HCT116 (cell line): ENCODE measurements around the gene DIP2A. TPM values are rescaled to one million over a fixed set of nuclear protein-coding genes. Genes with fewer than 3 reads are reported as not detected.

Source experiments
- ATAC-seq: fragments of 200-7000 bp; cut with Tn5 transposase; 2 replicates; pipeline ENCODE4 v1.9.1; 2020; ENCODE audit warnings: mild to moderate bottlenecking, moderate library complexity
- BruUV-seq: library from RNA; stranded (reverse); fragments of 400-500 nt; replicated peaks from 2 replicates; lab custom pipeline; 2021; lab: Mats Ljungman, UMichigan
- CTCF ChIA-PET: fragments of 300-600 bp; sonication (Branson Sonifier 250); formaldehyde crosslinking; loops from one replicate; lab custom pipeline; 2021; ENCODE audit warnings: antibody characterized with exemption; lab: Charles Lee
- POLR2A ChIA-PET: fragments of 300-600, 350-600 bp; sonication (Branson Sonifier 250); formaldehyde crosslinking; loops from one replicate; lab custom pipeline; 2021; ENCODE audit warnings: antibody characterized with exemption; lab: Charles Lee
- RAD21 ChIA-PET, 2 experiments: fragments of 300-600 bp; sonication (Branson Sonifier 250); formaldehyde crosslinking; loops; one replicate each; lab custom pipeline; 2023; ENCODE audit warnings: low total read pairs in 2 of 2; ENCODE audit not compliant: uncharacterized antibody in 2 of 2, unreplicated experiment in 2 of 2, low non-redundant PET in 1 of 2; lab: Charles Lee
- DNase-seq: peaks from one replicate; pipeline ENCODE4 v3.0.0-alpha.2; 2010; ENCODE audit warnings: low read depth, low spot score
- H2AFZ ChIP-seq: fragments of 200-600 bp; shearing (Covaris generic), sonication (generic); 2 replicates; pipeline ENCODE4 v1.6.1; 2017; ENCODE audit warnings: low read depth, mixed run types, mixed read lengths, antibody characterized with exemption, low read length; ENCODE audit not compliant: poor library complexity, severe bottlenecking
- H3K27ac ChIP-seq: 2 replicates; pipeline ENCODE4 v1.5.1; 2012; ENCODE audit warnings: low read depth, low read length
- H3K27me3 ChIP-seq: fragments of 200-600 bp; sonication (generic); 2 replicates; pipeline ENCODE4 v1.6.1; 2016; ENCODE audit warnings: mixed run types, low read length, mixed read lengths; ENCODE audit not compliant: insufficient read depth
- H3K36me3 ChIP-seq, 2 experiments: fragments of 200-500 bp in 1 of 2; fragments of 200-600 bp in 1 of 2; sonication (Bioruptor generic) in 1 of 2; sonication (generic) in 1 of 2; 2 replicates each; pipeline versions ENCODE4 v1.5.1 to v1.6.1; 2014 to 2016; ENCODE audit warnings: low read length in 2 of 2, inconsistent platforms in 1 of 2, mixed read lengths in 1 of 2, mixed run types in 1 of 2; ENCODE audit not compliant: insufficient read depth in 2 of 2, control insufficient read depth in 1 of 2
- H3K4me1 ChIP-seq, 2 experiments: fragments of 200-600 bp in 1 of 2; sonication (generic) in 1 of 2; 2 replicates each; pipeline versions ENCODE4 v1.5.1 to v1.6.1; 2012 to 2017; ENCODE audit warnings: low read length in 2 of 2, inconsistent platforms in 1 of 2, mild to moderate bottlenecking in 1 of 2, mixed read lengths in 1 of 2, mixed run types in 1 of 2, moderate library complexity in 1 of 2; ENCODE audit not compliant: insufficient read depth in 2 of 2, control insufficient read depth in 1 of 2
- H3K4me2 ChIP-seq: fragments of 200-600 bp; sonication (generic); 2 replicates; pipeline ENCODE4 v1.6.1; 2017; ENCODE audit warnings: mixed run types, low read length, mixed read lengths
- H3K4me3 ChIP-seq, 2 experiments: fragments of 200-600 bp in 1 of 2; sonication (generic) in 1 of 2; replicated peaks in 1 of 2; 2 replicates each; pipeline ENCODE4 v1.5.1; 2011 to 2016; ENCODE audit warnings: low read length in 2 of 2, control low read depth in 1 of 2, low read depth in 1 of 2, mild to moderate bottlenecking in 1 of 2, mixed read lengths in 1 of 2, mixed run types in 1 of 2
- H3K79me2 ChIP-seq: fragments of 200-600 bp; sonication (generic); 2 replicates; pipeline ENCODE4 v1.6.1; 2017; ENCODE audit warnings: mild to moderate bottlenecking, mixed run types, low read length, moderate library complexity, mixed read lengths; ENCODE audit not compliant: insufficient read depth
- H3K9ac ChIP-seq: fragments of 200-600 bp; sonication (generic); 2 replicates; pipeline ENCODE4 v1.6.1; 2016; ENCODE audit warnings: low read length, mixed read lengths
- H3K9me2 ChIP-seq: fragments of 200-600 bp; sonication (generic), shearing (Covaris generic); 2 replicates; pipeline ENCODE4 v1.6.1; 2017; ENCODE audit warnings: mixed run types, mild to moderate bottlenecking, moderate library complexity; ENCODE audit not compliant: insufficient read depth
- H3K9me3 ChIP-seq, 2 experiments: fragments of 200-500 bp in 1 of 2; fragments of 200-600 bp in 1 of 2; sonication (Bioruptor generic) in 1 of 2; sonication (generic) in 1 of 2; 2 replicates each; pipeline ENCODE4 v1.6.1; 2014 to 2017; ENCODE audit warnings: low read length in 2 of 2, mixed read lengths in 2 of 2, inconsistent platforms in 1 of 2, low read depth in 1 of 2, mild to moderate bottlenecking in 1 of 2, mixed run types in 1 of 2, moderate library complexity in 1 of 2; ENCODE audit not compliant: control insufficient read depth in 1 of 2, insufficient read depth in 1 of 2
- H4K20me1 ChIP-seq: fragments of 200-600 bp; sonication (generic), shearing (Covaris generic); 2 replicates; pipeline ENCODE4 v1.6.1; 2017; ENCODE audit warnings: mixed run types, mild to moderate bottlenecking, moderate library complexity; ENCODE audit not compliant: insufficient read depth
- ATF3 ChIP-seq: IDR thresholded peaks from 2 replicates; pipeline ENCODE4 v1.6.1; 2012
- EZH2 ChIP-seq: fragments of 200-600 bp; sonication (generic); IDR thresholded peaks from 2 replicates; pipeline ENCODE4 v1.6.1; 2017; ENCODE audit warnings: antibody characterized with exemption, mixed run types
- EZH2phosphoT487 ChIP-seq: fragments of 200-600 bp; IDR thresholded peaks from 2 replicates; pipeline ENCODE4 v1.6.1; 2018; ENCODE audit warnings: antibody characterized with exemption, borderline replicate concordance
- FOSL1 ChIP-seq: IDR thresholded peaks from 2 replicates; pipeline ENCODE4 v1.6.1; 2012; ENCODE audit warnings: low read depth
- JUND ChIP-seq: IDR thresholded peaks from 2 replicates; pipeline ENCODE4 v1.6.1; 2012
- POLR2AphosphoS5 ChIP-seq: IDR thresholded peaks from 2 replicates; pipeline ENCODE4 v1.6.1; 2011; ENCODE audit warnings: mild to moderate bottlenecking, low read depth, low read length, moderate library complexity
- REST ChIP-seq: IDR thresholded peaks from 2 replicates; pipeline ENCODE4 v1.6.1; 2012; ENCODE audit warnings: low read depth
- SIN3A ChIP-seq: IDR thresholded peaks from 2 replicates; pipeline ENCODE4 v1.6.1; 2012; ENCODE audit warnings: low read depth
- ZNF274 ChIP-seq: fragments of 200-500 bp; sonication (Bioruptor generic); IDR thresholded peaks from 2 replicates; pipeline ENCODE4 v1.6.1; 2014; ENCODE audit warnings: mild to moderate bottlenecking, low read depth, low read length, inconsistent platforms
- intact Hi-C: fragments of 100-400 bp; cut with micrococcal nuclease; formaldehyde crosslinking; loops from 2 replicates; pipeline ENCODE4 v1.10.0; 2022
- total RNA-seq: library from RNA; stranded (reverse); gene quantifications from one replicate; pipeline ENCODE4 v1.2.1, GENCODE V29; 2021; ENCODE audit not compliant: unreplicated experiment
- TF ChIP-seq, protein P1 (sequence below), 3 experiments: fragments of 200-600 bp in 1 of 3; sonication (generic) in 1 of 3; IDR thresholded peaks in 2 of 3; conservative IDR thresholded peaks in 1 of 3; 2 replicates each; pipeline ENCODE4 v1.5.1; 2012 to 2017; ENCODE audit warnings: low read depth in 2 of 3, low read length in 2 of 3, antibody characterized with exemption in 1 of 3, borderline replicate concordance in 1 of 3, control low read depth in 1 of 3, mild to moderate bottlenecking in 1 of 3, mixed read lengths in 1 of 3, mixed run types in 1 of 3, moderate library complexity in 1 of 3; ENCODE audit not compliant: insufficient read depth in 1 of 3
- TF ChIP-seq, protein P2 (sequence below): IDR thresholded peaks from 2 replicates; pipeline ENCODE4 v1.6.1; 2012

The DIP2A gene
- total RNA-seq, 1 experiment from 2014 or later, result 39.9 TPM

DNA sequence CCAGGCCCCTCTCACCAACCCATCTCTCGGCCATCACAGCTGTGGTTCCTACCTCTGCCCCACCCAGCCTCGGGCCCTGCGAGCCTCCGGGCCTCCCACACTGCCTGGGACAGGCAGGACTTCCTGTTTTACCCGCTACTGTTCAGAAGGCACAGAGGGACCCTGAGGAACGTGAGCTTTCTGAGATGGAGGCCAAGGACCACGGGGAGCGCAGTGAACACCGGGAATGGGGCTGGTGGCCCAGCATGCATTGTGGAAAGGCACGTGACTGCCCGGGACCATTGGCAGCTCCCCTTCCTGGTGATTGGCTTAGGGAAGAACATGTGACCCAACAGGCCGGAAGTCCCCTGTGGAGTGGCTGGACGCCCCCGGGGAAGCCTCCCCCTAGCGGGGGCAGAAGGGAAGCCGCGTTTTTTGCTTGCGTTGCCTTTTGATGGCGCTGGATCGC, 139.2 kb downstream of the DIP2A start:
- BruUV-seq, result no TSS peak
- Histone ChIP-seq H3K9ac (no peak overlapping the region), H3K4me1 (no peaks in the 10 kb centered on the region), H4K20me1 (no peaks in the 10 kb centered on the region), H2AFZ (no peak overlapping the region), H3K27ac (no peak overlapping the region), H3K27me3 (no peaks in the 10 kb centered on the region), H3K4me2 (no peak overlapping the region), H3K36me3 (no peaks in the 10 kb centered on the region), H3K79me2 (no peaks in the 10 kb centered on the region), H3K9me3 (peaks cover 8 to 14% of the 10 kb centered on the region in 2 experiments; a peak in 2 of 4 replicates), H3K4me3 (no peak overlapping the region), H3K9me2 (no peaks in the 10 kb centered on the region)
- RAD21 ChIA-PET, result no interaction called here
- POLR2A ChIA-PET, result no interaction called here
- intact Hi-C loops, result no loop called here
- DNase-seq, result no peak
- TF ChIP-seq SIN3A (no peak), REST (no peak)
- CTCF ChIA-PET, result no interaction called here
- no peak for ATAC-seq

GRCh38 chr21:46598581-46599572, 140.2 kb downstream of the DIP2A start:
- RAD21 ChIA-PET, result no interaction called here
- no peaks in the 10 kb centered on the region for H3K4me1 ChIP-seq
- no TSS peak for BruUV-seq

More at GRCh38 chr21:46598581-46599572, 140.2 kb downstream of the DIP2A start:
- TF ChIP-seq ATF3 (no peak), POLR2AphosphoS5 (no peak), FOSL1 (no peak), EZH2phosphoT487 (no peak), ZNF274 (no peak), EZH2 (no peak), SIN3A (no peak), JUND (no peak)
- TF ChIP-seq, protein P1, sequence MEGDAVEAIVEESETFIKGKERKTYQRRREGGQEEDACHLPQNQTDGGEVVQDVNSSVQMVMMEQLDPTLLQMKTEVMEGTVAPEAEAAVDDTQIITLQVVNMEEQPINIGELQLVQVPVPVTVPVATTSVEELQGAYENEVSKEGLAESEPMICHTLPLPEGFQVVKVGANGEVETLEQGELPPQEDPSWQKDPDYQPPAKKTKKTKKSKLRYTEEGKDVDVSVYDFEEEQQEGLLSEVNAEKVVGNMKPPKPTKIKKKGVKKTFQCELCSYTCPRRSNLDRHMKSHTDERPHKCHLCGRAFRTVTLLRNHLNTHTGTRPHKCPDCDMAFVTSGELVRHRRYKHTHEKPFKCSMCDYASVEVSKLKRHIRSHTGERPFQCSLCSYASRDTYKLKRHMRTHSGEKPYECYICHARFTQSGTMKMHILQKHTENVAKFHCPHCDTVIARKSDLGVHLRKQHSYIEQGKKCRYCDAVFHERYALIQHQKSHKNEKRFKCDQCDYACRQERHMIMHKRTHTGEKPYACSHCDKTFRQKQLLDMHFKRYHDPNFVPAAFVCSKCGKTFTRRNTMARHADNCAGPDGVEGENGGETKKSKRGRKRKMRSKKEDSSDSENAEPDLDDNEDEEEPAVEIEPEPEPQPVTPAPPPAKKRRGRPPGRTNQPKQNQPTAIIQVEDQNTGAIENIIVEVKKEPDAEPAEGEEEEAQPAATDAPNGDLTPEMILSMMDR (IDR thresholded peaks at IDR 0.05 in 2 of 3, conservative IDR thresholded peaks at IDR 0.05 in 1 of 3; ENCODE audit: borderline replicate concordance in 1 of 3, insufficient read depth in 1 of 3, low read depth in 2 of 3, low read length in 2 of 3), result no peak
- TF ChIP-seq, protein P2, sequence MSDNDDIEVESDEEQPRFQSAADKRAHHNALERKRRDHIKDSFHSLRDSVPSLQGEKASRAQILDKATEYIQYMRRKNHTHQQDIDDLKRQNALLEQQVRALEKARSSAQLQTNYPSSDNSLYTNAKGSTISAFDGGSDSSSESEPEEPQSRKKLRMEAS, result no peak
- ATAC-seq (no peak), DNase-seq (no peak)
- Histone ChIP-seq H4K20me1 (no peaks in the 10 kb centered on the region), H3K4me2 (no peak overlapping the region), H3K9ac (no peak overlapping the region), H2AFZ (no peak overlapping the region), H3K4me3 (no peak overlapping the region), H3K36me3 (no peaks in the 10 kb centered on the region), H3K27ac (no peak overlapping the region), H3K9me3 (peaks cover 8 to 10% of the 10 kb centered on the region in 2 experiments; a peak in 2 of 4 replicates), H3K9me2 (no peaks in the 10 kb centered on the region), H3K79me2 (no peaks in the 10 kb centered on the region), H3K27me3 (no peaks in the 10 kb centered on the region)
- ChIA-PET POLR2A (no interaction called here), CTCF (no interaction called here)
- intact Hi-C loops, result no loop called here
